Tongue (tissue), 2 donors: ENCODE measurements around the gene PRR3. TPM values are rescaled to one million over a fixed set of nuclear protein-coding genes. Genes with fewer than 3 reads are reported as not detected.
"Not testable (repeated sequence)": the region's sequence is repeated elsewhere in the genome, so short reads cannot be mapped to it uniquely, and the experiment has no call there.

Experiments used
- DNase-seq: peaks from one replicate; pipeline ENCODE4 v3.0.0-alpha.2; 2015
- total RNA-seq: library from RNA; depleted of rRNA; stranded (reverse); fragments of >200 nt; gene quantifications from one replicate; pipeline ENCODE4 v1.2.3, GENCODE V29; 2014

PRR3 gene, protein sequence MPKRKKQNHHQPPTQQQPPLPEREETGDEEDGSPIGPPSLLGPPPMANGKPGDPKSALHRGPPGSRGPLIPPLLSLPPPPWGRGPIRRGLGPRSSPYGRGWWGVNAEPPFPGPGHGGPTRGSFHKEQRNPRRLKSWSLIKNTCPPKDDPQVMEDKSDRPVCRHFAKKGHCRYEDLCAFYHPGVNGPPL
- 5.8 TPM for total RNA-seq

DNA sequence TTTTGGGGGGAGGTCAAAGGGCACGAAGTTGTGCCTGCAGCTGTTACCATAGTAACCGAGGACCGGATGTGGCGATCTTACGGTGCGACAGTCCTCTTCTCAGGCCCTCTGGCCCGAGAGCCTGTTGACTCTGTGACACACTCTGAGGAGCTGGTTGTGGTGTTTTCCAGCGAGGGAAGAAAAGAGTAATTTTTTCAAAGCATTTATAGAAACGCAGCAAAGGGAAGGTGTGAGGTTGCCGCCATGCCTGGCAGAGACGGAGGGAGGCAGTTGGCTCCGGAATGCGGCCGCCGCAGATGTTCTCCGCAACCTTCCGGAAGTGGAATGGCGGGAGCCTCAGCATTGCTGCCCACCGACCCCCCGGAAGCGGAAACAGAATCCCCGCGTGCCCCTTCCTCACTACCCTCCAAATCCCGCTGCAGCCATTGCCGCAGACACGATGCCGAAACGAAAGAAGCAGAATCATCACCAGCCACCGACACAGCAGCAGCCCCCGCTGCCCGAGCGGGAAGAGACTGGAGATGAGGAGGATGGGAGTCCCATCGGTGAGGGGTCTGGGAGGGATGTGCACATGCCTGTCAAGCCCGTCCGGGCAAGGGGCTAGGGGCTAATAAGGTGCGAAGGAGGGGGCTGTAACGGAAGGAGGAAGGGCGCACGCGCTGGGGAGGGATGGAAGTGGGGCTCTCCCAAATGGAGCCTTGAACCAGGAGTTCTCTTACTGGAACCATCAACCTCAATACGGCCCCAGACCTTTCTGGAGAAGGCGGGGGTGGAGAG is at the start of gene PRR3:
Gene PRR3, plus strand, starts transcription at position 390 of the 777 bp plus-strand sequence. Its CDS starts 50 bp downstream, at position 440.
- peak; percentile 96 for DNase-seq

DNA sequence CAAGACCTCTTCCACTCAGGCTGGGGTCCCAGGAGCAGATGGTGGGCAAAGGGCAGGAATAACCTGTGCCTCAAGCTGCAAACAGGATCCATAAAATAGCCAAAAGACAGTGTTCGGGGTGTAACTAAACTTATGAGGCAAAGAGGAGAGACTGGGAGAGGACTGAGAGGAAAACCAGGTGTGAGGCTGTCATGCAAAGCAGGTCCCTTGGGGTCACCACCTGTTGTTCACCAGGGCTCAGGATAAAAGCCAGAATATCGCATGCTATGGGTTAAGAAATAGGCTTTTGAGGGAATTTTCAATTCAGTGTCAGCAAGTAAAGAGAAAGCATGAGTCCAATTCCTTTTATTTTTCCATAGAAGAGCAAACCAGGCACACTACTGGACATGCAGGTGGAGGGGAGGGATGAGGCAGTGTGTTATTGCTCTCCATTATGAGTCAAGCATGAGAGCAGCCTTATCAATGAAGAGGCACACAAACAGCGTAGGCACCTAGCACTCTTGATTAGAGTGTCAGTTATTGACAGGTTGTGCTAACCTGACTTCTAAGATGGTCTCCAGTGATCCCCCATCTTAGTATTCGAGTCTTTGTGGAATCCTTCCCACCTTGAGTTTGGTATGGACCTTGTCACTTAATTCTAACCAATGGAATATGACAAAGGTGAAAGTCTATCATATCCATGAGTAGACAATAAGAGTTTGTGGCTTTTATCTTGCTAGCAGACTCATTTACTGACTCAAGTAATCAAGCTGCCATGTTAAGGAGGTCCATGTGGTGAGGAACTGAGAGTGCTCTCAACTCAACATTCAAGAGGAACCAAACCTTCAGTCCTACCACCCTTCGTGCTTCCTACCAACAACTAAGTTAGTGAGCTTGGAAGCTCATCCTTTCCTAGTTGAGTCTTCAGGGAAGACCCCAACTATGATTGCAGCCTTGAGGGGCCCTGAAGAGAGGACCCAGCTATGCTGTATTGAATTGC is 49.0 kb upstream of the PRR3 start:
- DNase-seq = no peak

DNA sequence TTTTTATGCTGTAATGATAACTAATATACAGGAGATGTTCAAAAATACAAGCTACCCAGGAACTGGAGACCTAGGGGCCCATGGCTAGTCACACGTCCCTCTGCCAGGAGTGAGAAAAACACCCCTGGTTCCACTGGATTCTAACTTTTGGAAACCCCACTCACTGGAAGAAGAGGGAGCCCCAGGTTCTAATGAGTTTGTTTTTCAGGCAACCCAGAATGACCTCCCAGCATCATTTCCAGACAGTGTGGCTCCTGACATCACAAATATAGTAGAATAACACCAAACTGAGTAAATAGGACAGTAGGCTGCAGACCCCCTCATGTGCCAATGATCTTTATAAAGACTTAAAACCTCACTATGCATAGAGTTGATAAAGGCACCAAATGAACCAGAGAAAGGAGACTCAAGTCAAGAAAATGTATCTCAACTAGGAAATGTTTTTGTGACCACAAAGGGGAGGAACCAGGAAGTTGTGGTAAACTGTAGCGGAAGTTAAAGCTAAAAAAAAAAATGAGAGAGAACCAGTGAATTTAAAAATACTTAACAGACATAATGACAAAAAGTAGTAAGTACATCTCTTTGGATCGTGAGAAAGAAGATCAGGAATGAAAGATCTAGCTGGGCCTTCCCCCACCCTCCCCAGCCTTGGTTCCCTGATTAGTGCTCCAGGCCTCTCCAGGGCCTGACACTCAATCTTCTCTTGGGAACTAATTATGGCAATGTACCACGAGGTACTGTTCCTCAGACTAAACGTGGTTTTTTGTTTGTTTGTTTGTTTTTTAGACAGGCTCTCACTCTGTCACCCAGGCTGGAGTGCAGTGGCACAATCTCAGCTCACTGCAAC is 48.0 kb upstream of the PRR3 start:
- DNase-seq = no peak

DNA sequence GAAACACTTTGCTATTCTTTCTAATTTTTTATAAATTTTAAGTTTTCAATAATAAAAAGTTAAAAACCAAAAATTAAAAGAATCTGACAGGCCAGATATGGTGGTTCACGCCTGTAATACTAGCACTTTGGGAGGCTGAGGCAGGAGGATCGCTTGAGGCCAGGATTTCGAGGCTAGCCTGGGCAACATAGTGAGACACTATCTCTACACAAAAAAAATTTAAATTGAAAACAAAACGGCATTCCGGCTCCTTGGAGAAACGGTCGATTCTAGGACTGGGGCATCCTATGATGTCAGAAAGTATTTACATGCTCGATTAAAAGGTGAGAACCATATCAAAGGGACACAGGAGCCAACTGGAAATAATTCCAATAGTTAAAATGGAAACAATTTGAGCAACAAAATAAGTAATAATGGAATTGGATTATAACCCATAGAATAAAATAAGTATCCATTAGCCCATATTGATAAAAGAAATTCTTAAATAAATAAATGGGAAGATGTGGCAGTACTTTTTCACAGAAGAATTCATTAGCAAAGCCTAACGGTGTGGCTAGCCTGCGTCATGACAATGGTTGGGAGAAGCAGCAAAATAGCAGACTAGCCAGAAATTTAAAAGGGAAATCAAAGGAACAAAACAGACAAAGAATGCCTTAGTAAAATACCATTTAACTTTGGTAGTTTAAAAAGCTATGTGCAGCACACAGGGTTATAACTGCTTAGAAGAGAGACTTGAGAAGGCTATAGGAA is 46.5 kb upstream of the PRR3 start:
- DNase-seq = no peak

DNA sequence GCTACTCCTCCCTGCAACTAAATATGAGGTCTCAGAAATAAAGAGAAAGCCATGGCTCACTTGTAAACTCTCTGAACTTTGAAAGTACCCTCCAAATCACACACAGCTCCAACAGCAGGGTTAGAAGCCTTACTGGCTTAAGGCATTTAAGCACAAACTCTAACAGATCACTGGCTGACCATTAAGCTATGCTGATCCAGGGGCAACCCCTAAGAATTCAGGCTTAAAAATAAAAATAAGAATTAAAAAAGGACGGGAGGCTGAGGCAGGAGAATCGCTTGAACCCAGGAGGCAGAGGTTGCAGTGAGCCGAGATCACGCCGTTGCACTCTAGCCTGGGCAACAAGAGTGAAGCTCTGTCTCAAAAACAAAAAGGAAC is 45.9 kb upstream of the PRR3 start:
- DNase-seq = no peak

DNA sequence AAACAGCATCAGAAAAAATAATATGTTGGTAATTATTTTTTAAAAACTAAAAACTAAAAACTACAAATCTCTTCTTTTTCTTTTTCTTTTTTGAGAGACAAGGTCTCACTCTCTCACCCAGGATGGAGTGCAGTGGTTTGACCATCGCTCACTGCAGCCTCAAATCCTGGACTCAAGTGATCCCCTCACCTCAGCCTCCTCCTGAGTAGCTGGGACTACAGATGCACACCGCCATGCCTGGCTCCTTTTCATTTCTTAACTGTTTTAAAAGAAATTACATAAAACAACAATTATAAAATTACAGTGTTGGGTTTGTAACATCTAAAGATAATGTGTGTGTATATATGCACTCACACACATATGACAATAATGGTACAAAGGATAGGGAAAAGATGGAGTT is 43.6 kb upstream of the PRR3 start:
- DNase-seq = no peak

DNA sequence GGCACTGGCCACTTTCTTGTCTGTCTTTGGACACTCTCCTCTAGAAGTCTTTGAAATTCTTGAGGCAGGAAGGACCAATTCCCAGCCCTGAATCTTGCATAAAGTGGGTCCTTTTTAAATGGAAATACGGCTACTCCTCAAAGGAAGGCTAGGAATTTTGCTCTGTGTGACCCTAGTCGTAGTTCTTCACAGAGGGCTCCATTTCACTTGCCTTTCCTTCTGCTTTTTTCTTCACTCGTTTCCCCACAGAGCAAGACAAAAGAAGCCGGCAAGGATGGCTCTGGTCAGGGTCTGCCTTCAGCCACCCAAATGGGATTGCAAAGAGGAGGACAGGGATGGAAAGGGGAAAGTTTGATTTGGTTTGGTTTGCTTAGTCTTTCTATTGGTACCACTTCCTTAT is 42.0 kb upstream of the PRR3 start:
- DNase-seq = no peak

DNA sequence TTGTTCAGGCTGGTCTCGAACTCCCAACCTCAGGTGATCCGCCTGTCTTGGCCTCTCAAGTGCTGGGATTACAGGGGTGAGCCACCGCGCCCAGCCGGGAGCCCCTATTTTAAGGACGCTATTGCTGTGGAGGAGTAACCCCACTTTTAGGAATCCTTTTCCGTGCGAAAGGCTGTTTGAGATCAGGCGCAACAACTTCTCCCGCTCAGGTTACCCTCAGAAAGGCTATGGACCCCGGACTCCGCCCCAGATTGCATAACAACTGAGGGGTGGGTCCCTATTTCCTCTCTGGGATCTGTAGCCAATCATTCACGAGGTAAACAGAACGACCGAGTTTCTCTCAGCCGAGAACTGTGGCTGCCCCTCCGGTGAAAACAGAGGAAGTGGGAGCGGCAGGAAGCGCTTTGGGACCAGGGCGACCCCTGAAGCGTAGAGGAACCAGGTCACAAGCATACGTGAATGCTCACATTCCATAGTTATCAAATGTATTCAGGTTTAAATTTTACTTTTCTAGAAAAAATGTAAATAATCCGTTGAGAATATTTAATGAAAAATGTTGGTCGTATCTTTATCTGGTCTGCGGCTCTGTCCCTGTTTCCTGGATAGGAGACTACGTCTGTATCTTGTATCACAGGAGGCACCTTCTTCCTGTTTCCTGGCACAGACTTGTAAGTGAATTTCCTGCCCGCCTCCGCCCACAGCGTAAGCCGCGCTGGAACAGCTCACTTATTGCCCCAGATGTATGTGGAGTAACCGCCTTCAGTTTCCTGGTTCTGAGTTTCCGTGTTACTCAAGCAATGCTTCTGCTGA is 40.9 kb upstream of the PRR3 start:
- DNase-seq = peak; percentile 92

DNA sequence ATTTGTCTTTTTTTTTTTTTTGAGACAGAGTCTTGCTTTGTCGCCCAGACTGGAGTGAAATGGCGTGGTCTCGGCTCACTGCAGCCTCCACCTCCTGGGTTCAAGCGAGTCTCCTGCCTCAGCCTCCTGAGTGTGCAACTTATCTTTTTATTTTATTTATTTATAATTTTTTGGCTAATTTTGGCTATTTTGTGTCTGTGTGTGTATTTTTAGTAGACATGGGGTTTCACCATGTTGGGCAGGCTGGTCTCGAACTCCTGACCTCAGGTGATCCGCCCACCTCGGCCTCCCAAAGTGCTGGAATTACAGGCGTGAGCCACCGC is 40.4 kb upstream of the PRR3 start:
- not testable (repeated sequence) for DNase-seq

DNA sequence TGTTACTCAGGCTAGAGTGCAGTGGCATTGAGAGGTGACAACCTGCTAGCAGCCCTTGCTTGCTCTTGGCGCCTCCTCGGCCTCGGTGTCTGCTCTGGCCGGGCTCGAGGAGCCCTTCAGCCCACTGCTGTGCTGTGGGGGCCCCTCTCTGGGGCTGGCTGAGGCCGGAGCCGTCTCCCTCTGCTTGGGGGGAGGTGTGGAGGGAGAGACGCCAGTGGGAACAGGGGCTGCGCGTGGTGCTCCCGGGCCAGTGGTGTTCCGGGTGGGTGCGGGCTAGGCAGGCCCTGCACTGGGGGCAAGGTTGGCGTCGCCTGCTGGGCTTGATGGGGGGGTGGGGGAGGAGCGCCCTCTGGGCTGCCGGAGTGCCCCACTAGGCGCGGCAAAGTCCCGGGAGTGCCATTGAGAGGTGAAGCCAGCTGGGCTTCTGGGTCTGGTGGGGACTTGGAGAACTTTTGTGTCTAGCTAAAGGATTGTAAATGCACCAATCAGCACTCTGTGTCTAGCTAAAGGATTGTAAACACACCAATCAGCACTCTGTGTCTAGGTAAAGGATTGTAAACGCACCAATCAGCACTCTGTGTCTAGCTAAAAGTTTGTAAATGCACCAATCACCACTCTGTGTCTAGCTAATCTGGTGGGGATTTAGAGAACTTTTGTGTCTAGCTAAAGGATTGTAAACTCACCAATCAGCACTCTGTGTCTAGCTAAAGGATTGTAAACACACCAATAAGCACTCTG is 39.2 kb upstream of the PRR3 start:
- not testable (repeated sequence) for DNase-seq

DNA sequence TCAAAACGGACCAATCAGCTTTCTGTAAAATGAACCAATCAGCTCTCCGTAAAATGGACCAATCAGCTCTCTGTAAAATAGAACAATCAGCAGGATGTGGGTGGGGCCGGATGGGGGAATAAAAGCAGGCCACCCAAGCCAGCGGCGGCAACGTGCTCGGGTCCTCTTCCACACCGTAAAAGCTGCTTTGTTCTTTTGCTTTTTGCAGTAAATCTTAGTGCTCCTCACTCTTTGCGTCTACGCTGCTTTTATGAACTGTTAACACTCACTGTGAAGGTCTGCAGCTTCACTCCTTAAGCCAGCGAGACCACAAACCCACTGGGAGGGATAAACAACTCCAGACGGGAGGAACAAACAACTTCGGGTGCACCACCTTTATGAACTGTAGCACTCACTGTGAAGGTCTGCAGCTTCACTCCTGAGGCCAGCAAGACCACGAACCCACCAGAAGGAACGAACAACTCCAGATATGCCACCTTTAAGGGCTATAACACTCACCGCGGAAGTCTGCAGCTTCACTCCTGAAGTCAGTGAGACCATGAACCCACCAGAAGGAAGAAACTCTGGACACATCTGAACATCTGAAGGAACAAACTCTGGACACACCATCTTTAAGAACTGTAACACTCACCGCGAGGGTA is 38.5 kb upstream of the PRR3 start:
- not testable (repeated sequence) for DNase-seq

DNA sequence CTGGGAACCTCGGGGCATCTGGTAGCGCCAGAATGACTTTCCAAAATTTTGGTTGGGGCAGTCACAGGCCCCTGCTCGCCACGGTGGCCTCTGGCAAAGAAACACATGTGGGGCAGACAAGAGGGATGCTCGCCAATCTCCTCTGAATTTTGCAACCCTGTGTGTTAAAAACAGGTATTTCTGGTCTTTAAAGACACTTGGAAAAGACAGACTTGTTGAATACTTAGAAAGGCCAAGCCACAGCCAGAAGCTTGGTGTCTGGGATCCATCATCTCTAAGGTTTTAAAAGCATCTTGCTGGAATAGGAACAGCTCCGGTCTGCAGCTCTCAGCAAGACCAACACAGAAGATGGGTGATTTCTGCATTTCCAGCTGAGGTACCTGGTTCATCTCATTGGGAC is 36.6 kb upstream of the PRR3 start:
- peak; percentile 39 for DNase-seq

DNA sequence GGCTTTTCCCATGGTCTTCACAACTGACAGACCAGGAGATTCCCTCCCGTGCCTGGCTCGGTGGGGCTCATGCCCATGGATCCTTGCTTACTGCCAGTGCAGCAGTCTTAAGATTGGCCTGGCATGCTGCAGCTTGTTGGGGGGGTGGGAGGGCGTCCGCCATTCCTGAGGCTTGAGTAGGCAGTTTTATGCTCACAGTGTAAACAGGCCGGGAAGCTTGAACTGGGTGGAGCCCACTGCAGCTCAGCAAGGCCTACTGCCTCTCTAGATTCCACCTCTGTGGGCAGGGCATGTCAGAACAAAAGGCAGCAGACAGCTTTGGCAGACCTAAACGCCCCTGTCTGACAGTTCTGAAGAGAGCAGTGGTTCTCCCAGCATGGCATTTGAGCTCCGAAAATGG is 36.0 kb upstream of the PRR3 start:
- DNase-seq = not testable (repeated sequence)

DNA sequence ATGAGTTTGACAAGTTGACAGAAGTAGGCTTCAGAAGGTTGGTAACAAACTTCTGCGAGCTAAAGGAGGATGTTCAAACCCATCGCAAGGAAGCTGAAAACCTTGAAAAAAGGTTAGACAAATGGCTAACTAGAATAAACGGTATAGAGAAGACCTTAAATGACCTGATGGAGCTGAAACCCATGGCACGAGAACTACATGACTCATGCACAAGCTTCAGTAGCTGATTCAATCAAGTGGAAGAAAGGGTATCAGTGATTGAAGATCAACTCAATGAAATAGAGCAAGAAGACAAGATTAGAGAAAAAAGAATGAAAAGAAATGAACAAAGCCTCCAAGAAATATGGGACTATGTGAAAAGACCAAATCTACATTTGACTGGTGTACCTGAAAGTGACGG is 35.1 kb upstream of the PRR3 start:
- DNase-seq = not testable (repeated sequence)

DNA sequence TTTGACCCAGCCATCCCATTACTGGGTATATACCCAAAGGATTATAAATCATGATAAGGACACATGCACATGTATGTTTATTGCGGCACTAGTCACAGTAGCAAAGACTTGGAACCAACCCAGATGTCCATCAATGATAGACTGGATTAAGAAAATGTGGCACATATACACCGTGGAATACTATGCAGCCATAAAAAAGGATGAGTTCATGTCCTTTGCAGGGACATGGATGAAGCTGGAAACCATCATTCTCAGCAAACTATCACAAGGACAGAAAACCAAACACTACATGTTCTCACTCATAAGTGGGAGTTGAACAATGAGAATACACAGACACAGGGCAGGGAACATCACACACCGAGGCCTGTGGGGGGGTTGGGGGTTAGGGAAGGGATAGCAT is 30.7 kb upstream of the PRR3 start:
- not testable (repeated sequence) for DNase-seq

DNA sequence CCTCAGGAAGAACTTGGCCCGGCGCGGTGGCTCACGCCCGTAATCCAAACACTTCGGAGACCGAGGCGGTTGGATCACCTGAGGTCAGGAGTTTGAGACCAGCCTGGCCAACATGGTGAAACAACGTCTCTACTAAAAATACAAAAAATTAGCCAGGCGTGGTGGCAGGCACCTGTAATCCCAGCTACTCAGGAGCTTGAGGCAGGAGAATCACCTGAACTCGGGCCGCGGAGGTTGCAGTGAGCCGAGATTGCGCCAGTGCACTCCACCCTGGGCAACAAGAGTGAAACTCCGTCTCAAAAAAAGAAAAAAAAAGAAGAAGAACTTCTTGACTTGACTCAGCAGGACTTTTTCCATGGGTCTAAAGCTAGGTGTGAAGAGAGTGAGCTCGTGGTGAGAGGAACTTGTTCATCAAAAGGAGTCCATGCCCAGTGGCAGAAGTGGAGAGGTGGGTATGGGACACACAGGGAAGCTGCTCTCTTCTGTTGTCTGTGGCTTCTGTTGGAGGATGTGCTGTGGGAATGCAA is 27.7 kb upstream of the PRR3 start:
- not testable (repeated sequence) for DNase-seq

DNA sequence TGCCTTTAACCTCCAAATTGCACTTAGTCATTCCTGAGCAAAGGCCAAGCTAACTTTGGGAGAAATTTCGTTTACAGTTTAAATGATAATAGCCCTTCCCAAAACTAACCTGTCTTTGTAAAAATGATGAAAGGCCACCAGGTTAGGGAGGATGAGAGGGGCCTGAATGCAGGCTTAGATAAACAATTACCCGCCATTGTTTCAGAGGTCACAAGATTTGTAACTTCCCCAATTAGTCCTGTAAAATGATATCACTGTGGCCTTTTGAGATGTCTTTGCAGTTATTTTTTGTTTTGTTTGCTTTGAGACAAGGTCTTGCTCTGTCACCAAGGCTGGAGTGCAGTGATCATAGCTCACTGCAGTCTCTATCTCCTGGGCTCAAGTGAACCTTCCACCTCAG is 27.1 kb upstream of the PRR3 start:
- no peak for DNase-seq

DNA sequence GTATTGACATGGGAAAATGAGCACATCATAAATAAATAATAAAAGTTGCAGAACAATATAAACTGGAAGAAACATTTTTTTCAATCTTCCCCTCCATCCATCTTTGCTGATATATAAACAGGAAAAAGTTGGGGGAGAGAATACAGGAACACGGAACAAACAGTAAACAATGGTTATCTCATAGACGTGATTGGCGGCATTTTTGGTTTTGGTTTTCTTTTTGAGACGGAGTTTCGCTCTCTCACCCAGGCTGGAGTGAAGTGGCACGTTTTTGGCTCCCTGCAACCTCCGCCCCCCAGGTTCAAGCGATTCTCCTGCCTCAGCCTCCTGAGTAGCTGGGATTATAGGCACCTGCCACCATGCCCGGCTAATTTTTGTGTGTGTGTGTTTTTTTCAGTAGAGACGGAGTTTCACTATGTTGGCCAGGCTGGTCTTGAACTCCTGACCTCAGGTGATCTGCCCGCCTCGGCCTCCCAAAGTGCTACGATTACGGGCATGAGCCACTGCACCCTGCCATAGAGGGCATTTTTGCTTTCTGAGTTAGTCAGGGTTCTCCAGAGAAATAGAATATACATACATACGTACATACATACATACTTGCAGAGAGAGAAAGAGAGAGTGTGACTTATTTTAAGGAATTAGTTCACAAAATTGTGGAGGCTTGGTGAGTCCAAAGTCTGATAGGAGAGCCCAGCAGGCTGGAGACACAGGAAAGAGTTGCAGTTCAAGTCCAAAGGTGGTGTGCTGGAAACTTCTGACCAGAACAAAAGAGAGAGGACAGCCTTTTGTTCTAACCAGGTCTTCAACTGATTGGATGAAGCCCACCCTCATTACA is 23.4 kb upstream of the PRR3 start:
- DNase-seq = no peak
